Iris pigment epithelial cell (primary cell): ENCODE results near the gene WWOX.

Source experiments
- DNase-seq: peaks from one replicate; pipeline ENCODE4 v3.0.0-alpha.2; 2011; ENCODE audit warnings: low read depth

The WWOX gene

DNA sequence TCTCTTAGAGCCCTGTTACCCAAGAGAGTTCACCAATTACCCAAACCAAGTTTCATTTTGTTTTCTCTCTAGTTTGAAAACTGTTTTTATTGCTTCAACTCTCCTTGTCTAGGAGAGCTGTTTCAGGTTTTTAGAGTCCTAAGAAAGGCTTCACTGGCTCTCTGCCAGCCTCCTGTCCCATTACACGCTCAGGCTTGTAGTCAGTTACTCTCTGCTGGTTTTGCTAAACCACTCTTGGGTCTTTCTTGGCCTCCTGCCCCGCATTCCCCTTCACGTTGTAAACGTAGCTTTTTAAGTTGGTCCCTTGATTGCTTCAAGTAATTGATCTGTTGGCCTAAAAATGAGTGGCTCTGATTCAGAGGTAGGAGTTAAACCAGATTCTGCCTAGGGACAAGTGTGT is 972.0 kb downstream of the WWOX start:
- no peak for DNase-seq

DNA sequence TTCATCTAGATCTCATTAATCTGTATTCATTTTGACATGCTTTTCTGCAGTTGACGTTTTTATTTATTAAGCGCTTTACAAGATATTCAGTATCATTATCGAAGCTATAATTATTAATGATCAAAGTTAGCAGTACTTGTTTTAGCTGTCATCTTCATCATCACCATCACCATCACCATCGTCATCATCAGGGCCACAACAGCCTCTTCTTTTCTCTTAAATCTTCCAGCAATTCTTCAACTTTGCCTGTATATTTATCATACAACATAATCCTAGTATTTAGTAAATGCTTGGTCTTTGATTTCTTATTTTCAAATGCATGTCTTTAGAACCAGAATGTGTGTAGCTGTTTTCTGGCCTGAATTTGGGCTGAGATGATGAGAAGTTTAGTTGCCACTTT is 973.1 kb downstream of the WWOX start:
- DNase-seq = no peak

- no peak for DNase-seq
Observed at GRCh38 chr16:79073566-79073965, 974.1 kb downstream of the WWOX start.

DNA sequence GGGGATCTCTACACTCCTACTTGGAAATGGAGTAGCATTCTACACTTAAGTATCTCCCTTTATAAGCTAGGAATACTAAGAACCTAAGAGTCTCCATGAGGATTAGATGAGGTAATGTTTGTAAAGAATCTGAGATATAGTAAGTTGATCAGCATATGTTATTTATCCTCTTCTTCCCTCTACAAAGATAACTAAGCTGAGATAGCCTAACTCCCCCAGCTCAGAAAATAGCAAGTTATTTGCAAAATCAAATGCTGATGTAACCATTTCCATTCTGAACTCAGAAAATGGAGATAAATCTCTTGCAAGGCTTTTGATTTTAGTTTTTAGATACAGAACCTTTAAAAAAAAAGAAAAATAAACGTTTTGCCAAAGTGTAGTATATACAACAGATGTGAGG is 975.1 kb downstream of the WWOX start:
- no peak for DNase-seq

DNA sequence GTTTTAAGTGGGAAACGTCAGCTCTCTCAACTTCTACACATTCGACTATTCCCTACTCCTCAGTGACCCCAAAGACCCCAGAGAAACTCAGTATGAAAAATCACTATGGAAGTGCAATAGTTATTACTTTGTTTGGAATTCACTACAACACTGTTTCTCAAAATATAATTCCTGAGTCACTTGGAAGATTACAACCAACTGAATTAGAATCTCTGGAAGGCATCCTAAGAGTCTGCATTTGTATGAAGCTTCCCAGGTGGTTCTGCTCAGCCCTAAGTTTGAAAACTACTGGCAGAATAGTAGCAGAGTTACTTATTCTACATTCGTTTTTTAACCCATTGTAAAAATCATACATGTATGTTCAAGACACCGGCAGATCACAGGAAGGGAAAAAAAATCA is 975.5 kb downstream of the WWOX start:
- no peak for DNase-seq

GRCh38 chr16:79076047-79076767 is 976.8 kb downstream of the WWOX start:
- no peak for DNase-seq

GRCh38 chr16:79077346-79077745 is 977.9 kb downstream of the WWOX start:
- no peak for DNase-seq

- no peak for DNase-seq
Observed at GRCh38 chr16:79079656-79080420, 980.4 kb downstream of the WWOX start.

DNA sequence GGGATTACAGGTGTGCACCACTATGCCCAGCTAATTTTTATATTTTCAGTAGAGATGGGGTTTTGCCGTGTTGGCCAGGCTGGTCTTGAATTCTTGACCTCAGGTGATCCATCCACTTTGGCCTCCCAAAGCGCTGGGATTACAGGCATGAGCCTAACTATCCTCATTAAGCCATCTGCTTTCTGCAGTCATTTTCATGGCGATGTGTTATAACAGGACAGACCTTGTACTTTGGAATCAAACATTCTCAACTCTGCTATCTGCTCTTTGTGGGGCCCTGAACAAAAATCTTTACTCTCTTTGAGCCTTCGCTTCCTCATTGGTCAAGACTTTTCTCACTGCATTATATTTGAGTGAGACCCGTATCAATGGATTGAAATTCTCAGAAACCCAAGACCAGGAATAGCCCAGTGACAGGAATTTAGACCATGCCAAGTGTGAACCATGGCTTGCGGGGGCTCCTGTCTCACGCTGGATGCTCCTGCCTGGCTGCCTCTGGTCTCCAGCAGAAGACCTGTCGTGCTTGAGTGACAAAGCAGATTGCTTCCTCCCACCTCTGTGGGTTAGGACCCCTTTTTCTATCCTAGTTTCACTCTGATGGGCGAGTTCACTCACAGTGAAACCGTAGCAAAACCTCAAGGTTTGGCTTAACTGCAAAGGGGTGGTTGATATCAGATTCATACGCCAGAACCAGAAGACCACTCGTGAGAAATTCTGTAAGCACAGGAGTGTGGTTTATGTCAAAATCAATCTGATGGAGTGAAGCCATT is 982.0 kb downstream of the WWOX start:
- no peak for DNase-seq

GRCh38 chr16:79082970-79083369 is 983.5 kb downstream of the WWOX start:
- DNase-seq = no peak

GRCh38 chr16:79083508-79084299 is 984.2 kb downstream of the WWOX start:
- DNase-seq = no peak

- no peak for DNase-seq
Observed at GRCh38 chr16:79088971-79089370, 989.5 kb downstream of the WWOX start.

- no peak for DNase-seq
Observed at GRCh38 chr16:79089735-79090284, 990.4 kb downstream of the WWOX start.

DNA sequence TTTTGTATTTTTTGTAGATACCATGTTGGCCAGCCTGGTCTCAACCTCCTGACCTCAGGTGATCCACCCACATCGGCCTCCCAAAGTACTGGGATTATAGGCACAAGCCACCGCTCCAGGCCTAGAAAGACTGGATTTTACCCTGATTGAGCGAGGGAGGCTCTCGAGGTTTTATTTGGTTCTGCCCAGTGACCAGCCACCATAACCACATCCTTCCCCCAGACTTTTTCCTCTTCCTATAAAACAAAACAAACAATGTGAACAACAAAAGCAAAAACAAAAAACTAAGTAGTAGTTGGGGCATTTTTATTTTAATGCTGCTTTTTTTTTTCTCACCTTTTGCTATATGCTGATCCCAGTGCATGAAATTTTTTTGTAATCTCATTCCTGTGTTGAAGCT is 991.5 kb downstream of the WWOX start:
- no peak for DNase-seq

DNA sequence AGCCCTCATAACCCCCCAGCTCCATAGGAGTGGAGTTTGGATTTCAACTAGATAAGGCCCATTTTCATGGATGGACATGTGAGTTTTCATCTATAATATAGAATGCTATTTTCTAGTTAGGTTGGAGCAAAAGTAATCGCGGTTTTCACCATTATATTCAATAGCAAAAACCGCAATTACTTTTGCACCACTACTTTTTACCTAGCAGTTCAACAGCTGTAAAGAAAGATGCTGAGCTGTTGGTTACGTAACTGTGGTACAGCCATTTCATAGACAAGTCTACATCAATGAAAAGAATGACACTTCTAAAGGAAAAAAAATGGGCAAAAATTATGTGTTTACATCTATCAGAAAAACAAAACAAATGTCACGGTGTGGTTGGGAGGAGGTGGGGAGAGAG is 993.4 kb downstream of the WWOX start:
- DNase-seq = no peak

GRCh38 chr16:79093554-79093967 is 994.1 kb downstream of the WWOX start:
- DNase-seq = no peak

DNA sequence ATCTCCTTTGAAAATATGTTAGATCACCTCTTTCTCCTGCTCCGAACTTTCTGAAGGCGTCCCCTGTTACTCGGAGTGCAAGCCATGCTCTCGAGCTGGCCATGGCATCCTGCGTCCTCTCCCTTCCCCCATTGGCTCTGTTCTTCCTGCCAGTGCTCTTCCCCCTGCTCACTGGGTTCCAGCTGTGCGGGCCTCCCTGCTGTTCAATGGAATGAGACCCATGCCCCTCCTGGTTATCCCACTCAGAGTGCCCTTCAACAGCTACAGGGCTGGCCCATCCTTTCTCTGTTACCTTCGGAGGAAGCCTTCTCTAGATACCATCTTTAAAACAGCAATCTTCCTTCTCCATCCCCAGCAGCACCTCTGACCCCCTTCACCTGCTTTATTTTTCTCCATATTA is 996.8 kb downstream of the WWOX start:
- no peak for DNase-seq

DNA sequence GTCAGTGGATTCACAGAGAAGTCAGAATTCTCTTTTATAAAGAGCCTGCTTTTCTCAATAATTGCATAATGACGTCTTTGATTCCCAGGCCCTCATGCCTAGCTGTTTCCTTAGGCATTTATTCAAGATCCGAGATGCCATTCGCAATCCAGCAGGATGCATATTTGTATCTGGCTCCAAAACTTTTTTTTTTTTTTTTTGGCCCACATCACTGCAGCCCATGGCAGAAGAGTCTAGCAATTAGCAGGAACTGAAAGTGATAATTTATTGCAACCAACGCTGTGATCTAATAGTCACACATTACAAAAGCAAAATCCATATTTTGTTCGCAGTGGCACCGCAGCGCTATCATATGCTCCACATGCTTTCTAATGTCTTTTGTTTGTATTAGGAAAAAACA is 997.7 kb downstream of the WWOX start:
- DNase-seq = no peak

DNA sequence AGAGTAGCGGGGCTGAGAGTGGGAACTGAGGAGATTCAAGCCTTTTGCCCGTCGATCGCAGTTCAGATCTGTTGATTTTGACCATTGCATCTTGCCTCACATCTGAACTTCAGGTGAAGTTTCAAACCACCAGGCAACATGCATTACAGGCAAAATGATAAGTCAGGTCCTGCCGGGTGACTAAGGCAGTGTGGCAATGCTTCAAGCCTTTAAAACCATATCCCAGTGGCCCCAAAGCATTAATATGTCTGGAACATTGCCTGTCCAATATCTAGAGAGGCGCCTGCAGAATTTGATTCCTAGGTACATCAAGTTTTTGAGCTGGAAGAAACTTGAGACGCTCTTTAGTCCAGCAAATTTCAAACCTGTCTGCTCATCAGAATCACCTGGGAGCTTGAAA is 998.3 kb downstream of the WWOX start:
- DNase-seq = no peak

- DNase-seq = no peak
Observed at GRCh38 chr16:79098907-79099306, 999.5 kb downstream of the WWOX start.

- DNase-seq = no peak
Observed at GRCh38 chr16:79099716-79100115, 1000.3 kb downstream of the WWOX start.

DNA sequence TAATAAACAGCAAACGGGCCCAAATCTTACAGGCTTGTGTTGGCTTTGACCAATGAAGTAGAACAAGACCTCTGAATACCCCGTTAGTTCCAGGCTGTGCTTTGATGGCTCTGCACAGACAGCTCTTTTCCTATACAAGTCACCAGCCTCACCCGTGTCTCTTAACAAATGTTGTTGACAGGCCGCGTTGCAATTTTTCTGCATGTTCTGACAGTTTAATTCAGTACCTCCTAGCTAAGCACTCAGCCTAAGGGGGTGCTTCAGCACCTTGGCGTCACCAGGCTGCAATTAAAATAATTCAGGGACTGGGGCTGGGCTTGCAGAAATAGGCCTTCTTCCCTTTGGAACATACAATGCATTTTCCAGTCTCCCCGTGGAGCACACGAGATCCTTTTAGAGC is 1001.0 kb downstream of the WWOX start:
- no peak for DNase-seq
